ENCODE data around the gene TPM1.

The TPM1 gene

GRCh38 chr15:63043335-63044076 lies 959 bp downstream of the TPM1 start:
- no peak for FAIRE-seq

DNA sequence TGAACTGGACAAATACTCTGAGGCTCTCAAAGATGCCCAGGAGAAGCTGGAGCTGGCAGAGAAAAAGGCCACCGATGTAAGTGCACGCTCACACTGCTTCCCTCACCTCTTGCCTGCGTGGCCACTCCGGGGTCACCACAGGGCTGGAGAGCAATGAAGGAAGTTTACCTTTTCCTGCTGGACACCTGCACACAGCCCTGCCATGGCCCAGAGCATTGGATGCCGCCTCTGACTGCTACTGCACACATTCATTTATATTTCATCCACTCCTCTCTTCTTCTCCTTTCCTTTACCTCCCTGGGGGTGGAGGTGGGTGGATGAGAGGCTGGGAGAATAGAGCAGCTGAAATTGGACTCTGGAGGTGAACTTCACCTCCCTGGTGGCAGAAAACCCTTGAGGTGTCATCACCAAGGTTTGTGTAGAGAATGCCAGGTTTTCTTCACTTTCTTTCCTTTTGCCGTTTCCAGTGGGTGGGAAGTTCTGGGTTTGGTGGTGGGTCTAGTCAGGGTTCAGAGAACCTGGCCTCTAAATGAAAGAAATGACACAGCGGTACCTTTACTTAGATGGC lies 1.6 kb downstream of the TPM1 start:
- no peak for FAIRE-seq

DNA sequence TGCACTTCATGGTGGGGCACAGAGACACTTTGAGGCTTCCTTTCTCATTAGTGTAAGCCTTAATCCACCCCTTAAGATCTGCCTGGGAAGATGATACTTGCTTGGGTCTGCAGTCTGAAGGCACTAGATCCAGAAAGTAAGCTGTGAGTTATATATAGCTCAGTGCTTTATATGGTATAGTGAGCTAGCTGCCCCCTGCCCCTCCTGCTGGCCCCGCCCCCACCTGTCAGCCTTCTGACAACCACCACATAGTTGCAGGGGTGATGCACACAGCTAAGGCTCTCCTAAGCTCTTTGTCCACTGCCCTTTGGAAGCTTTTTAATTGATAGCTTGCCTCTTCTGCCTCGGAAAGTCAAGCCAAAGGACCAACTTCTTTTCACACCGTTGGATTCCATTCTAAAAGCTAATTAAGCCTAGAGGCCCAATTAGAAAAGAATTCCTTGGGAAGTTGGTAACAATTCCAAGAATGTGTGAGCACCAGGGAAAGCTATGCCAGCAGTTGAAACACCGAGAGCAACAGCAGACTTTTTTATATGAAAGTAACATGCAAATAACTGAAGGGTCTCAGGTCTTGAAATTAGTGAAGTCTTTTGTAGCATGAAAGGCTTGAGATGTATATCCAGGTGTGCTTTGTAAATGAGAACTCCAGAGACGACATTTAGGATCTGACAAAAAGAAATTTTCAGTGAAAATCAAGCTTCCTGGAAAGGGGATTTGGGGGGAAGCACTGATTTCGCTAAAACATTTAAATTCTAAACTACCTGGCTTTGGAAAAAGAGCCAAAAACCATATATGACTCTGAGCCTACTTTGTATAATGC lies 2.3 kb downstream of the TPM1 start:
- FAIRE-seq = no peak

DNA sequence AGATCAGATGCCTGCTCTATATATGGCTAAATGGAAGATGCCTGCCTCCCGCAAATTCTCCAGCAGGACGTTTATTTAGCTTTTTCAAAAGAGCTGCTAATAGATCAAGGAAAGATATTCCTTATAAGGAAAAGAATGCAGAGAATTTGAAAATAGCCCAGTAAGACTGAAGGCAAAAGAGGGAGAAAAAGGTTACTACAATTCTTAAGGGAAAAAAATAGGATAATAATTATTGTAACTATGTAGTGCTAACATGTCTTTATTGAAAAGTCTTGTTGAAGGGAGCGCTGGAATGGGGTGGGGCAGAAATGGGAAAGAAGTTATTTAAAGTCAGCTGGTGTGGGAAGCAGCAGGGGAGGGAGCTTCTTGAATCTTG lies 2.9 kb downstream of the TPM1 start:
- no peak for FAIRE-seq

- FAIRE-seq = no peak
These were observed 3.3 kb downstream of the TPM1 start for GRCh38 chr15:63045879-63046278.

- no peak for FAIRE-seq
These were observed 4.6 kb downstream of the TPM1 start for GRCh38 chr15:63046917-63047760.

GRCh38 chr15:63047792-63048114 lies 5.2 kb downstream of the TPM1 start:
- FAIRE-seq = no peak

DNA sequence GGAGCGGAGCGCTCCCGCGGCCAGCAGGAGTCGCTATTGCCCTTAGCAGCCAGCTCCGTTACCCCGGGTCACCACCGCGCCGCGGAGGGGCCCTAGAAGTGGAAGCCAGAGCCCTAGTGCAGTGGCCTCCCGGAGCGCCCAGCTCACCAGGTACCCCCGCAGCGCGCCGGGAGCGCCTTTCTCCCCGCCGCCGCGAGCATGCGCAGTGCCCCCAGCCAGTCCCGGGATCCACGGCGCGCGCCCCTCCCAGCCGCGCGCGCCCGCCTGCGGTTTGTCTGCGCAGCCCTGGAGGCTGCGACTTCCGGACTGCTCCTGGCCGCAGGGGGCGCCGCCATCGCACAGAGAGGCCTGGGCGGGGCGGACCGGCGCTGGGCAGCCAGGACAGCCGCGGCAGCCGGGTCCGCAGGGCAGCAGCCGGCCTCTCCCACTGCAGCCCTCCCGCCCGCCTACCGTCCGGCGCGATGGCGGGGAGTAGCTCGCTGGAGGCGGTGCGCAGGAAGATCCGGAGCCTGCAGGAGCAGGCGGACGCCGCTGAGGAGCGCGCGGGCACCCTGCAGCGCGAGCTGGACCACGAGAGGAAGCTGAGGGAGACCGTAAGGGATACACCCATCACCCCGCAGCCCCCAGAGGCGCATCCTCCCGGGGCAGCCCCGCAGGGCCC lies 5.7 kb downstream of the TPM1 start:
- no peak for FAIRE-seq

- no peak for FAIRE-seq
These were observed 6.5 kb downstream of the TPM1 start for GRCh38 chr15:63048776-63049665.

- no peak for FAIRE-seq
These were observed 7.3 kb downstream of the TPM1 start for GRCh38 chr15:63049783-63050371.

DNA sequence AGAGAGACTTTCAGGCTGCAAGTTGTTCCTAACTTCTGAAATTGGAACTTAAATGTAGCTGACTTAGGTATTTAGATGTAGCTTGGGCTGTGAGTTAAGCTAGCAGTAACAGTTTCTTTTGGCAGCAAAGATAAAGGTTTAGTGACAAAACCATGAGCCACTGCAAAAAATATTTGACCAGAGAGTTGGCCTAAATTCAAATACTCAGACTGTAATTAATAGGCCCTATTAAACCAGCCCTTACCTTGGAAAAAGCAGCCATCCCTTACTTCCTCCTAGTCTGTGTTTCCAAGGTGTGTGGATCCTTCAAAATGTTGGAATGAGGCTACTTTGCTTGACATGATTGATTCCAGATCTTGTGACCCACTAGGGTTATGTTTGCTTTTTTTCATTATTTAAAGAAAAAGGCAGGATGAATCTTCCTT lies 8.2 kb downstream of the TPM1 start:
- no peak for FAIRE-seq

DNA sequence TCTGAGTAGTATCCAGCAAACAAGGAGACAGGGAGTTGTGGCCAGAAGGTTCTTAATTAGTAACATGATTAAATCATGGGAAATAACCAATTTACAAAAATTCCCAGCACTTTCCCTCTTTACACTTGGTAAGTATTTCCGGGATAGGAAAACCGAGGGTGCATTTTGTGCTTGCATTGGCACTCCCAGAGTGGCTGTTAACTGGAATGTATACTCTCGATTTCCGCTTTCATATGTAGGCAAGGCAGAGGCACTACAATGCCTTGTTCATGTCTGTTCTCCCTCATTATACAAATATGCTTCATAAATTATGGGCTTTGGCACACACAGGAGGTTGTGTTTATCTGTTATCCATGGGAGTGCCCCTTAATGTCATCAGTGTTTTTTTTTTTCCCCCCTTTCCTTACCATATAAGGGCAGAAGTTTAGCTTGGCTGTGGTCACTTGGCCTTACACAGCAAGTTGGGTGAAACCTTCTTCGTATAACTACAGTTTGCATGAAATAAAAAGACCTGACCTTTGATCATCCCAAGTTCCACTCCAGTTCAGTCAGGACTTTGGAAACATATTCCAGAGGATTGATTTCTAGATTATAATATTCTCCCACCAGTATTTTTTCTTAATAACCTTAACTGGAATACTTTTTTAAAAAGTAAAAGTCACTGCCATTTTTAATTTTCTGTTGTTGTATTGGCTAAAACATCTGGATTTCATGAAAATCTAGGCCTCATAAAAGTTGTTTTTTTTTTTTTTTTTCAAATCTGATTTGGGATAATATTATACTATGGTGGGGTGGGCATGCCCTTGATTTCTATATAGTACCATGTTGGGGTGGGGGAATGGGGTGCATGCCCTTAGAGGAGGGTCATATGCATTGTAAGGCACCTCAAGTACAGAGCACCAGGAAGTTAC lies 8.9 kb downstream of the TPM1 start:
- no peak for FAIRE-seq

DNA sequence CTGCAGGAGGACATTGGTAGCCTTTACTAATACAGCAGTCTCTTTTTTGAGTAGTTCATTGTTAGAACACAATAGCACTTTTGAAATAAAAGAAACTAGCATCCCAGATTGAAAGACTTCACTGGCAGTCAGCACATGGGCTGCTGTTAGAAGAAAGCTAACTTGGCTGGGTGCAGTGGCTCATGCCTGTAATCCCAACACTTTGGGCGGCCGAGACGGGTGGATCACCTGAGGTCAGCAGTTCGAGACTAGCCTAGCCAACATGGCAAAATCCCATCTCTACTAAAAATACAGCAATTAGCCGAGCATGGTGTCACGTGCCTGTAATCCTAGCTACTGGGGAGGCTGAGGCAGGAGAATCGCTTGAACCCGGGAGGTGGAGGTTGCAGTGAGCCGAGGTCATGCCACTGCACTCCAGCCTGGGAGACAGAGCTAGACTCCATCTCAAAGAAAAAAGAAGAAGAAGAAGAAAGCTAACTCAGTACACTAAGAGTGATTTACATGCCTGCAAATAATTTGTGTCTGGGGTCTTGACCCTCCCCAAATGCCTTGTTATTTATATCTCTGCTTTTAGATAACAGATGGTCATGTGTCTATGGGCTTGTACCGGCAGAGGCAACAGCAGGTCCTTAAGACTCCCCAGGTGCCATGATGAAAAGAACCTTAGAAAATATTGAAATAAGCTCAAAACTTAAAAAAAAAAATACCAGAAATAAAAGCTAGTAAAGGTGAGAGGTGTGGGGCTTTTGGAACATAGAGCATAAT lies 9.7 kb downstream of the TPM1 start:
- FAIRE-seq = no peak

- FAIRE-seq = no peak
These were observed 10.6 kb downstream of the TPM1 start for GRCh38 chr15:63052961-63053698.

DNA sequence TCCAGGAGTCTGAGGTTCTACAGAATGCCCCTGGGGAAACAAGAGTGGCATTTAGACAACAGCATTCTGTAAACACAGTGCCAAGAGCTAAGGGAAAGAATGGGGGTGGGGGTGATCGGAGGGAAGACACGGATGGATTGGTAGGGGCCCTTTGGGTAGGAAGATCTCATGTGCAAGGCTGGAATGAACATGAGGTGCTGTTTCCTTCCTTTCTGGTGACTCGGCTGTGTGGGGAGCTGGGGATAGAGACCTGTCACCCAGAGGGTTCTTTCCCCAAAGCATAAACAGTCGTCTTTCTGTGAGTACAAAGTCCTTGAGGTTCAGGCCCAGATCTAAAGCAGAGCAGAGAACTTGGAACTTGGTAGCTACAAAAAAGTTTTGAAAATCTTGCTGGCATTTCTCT lies 11.7 kb downstream of the TPM1 start:
- no peak for FAIRE-seq

- no peak for FAIRE-seq
These were observed 12.4 kb downstream of the TPM1 start for GRCh38 chr15:63054985-63055384.

DNA sequence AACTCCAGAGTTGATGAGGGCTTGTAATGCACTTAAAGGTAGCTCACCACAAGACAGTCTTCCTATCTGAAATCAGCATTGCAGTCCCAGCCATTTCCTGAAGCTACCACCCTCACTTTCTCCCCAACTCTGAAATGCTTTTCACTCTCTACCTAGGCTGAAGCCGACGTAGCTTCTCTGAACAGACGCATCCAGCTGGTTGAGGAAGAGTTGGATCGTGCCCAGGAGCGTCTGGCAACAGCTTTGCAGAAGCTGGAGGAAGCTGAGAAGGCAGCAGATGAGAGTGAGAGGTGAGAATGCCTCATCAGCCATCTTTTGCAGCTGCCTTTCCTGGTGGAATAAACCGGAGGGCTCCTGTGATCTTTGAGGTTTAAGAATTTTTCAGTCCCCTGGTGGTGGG lies 14.3 kb downstream of the TPM1 start:
- FAIRE-seq = no peak
